ENCODE data around the gene LRIG2. TPM values are rescaled to one million over a fixed set of nuclear protein-coding genes. Genes with fewer than 3 reads are reported as not detected.

Gene LRIG2
- total RNA-seq, 1 experiment from 2014 or later, result 13.5 TPM

GRCh38 chr1:113072141-113072756, 749 bp upstream of the LRIG2 start:
- H3K27ac ChIP-seq (ENCODE audit: low read depth, low read length), result peak overlapping the region; percentile 86

GRCh38 chr1:113073479-113073950, 517 bp downstream of the LRIG2 start:
- Histone ChIP-seq H3K27me3 (ENCODE audit: insufficient read depth, low read length) (no peaks in the 10 kb centered on the region), H2AFZ (ENCODE audit: low read depth, low read length, poor library complexity, severe bottlenecking) (peak overlapping the region; percentile 79), H4K20me1 (ENCODE audit: insufficient read depth) (no peaks in the 10 kb centered on the region), H3K27ac (ENCODE audit: low read depth, low read length) (peak overlapping the region; percentile 86), H3K4me2 (ENCODE audit: low read length) (peak overlapping the region; percentile 93), H3K9me3 (ENCODE audit: control insufficient read depth in 1 of 2, insufficient read depth in 1 of 2, low read depth in 1 of 2, low read length in 2 of 2) (no peaks in the 10 kb centered on the region), H3K4me3 (replicated peaks in 1 of 2; ENCODE audit: low read depth in 1 of 2, low read length in 2 of 2) (peak overlapping the region; percentile 86 to 95), H3K4me1 (ENCODE audit: control insufficient read depth in 1 of 2, insufficient read depth in 2 of 2, low read length in 2 of 2) (peaks cover 9 to 14% of the 10 kb centered on the region in 2 experiments), H3K9ac (ENCODE audit: low read length) (peak overlapping the region; percentile 74), H3K79me2 (ENCODE audit: insufficient read depth, low read length) (peaks cover 48% of the 10 kb centered on the region), H3K36me3 (ENCODE audit: control insufficient read depth in 1 of 2, insufficient read depth in 2 of 2, low read length in 2 of 2) (peaks cover 0 to 4% of the 10 kb centered on the region in 2 experiments; a peak in 1 of 4 replicates), H3K9me2 (ENCODE audit: insufficient read depth) (no peaks in the 10 kb centered on the region)
- TF ChIP-seq CTCF (IDR thresholded peaks at IDR 0.05 in 2 of 3, conservative IDR thresholded peaks at IDR 0.05 in 1 of 3; ENCODE audit: borderline replicate concordance in 1 of 3, insufficient read depth in 1 of 3, low read depth in 2 of 3, low read length in 2 of 3) (peak in 2 of 3 experiments; percentile 52 to 59; a peak in 4 of 6 replicates), ZFX (IDR thresholded peaks at IDR 0.05) (0 out of 2 replicates have a peak, but pooled peaks have one; percentile 17), SRF (IDR thresholded peaks at IDR 0.05; ENCODE audit: low read depth) (no peak)
- DNase-seq (ENCODE audit: low read depth, low spot score) (no peak), ATAC-seq (peak; percentile 47)
- CTCF ChIA-PET, result interaction anchor here (1.0 to 2.5 kb wide), 28 partner anchors 9 to 832 kb away, joined by 3 to 47 read pairs (median 5); partner anchors contain the start of gene PPM1J
- TSS peak; percentile 72 for BruUV-seq (replicated peaks)
- RAD21 ChIA-PET (ENCODE audit: low non-redundant PET in 1 of 2, low total read pairs in 2 of 2, uncharacterized antibody in 2 of 2, unreplicated experiment in 2 of 2), result interaction anchor here (1.3 to 1.5 kb wide), 2 partner anchors 31 kb away, joined by 6 to 7 read pairs; no protein-coding TSS in a partner anchor
- POLR2A ChIA-PET, result interaction anchor here (1.3 to 1.6 kb wide), 3 partner anchors 31 to 358 kb away, joined by 3 to 6 read pairs (median 3); partner anchors contain the start of gene PPM1J
- intact Hi-C loops (cut with micrococcal nuclease), result loop anchor here (2.0 to 10.0 kb wide), 3 partner anchors 269 to 605 kb away; no protein-coding TSS in a partner anchor

More at GRCh38 chr1:113072141-113072756, 749 bp upstream of the LRIG2 start:
- RAD21 ChIA-PET (ENCODE audit: low non-redundant PET in 1 of 2, low total read pairs in 2 of 2, uncharacterized antibody in 2 of 2, unreplicated experiment in 2 of 2), result interaction anchor here (1.3 to 1.5 kb wide), 2 partner anchors 29 to 30 kb away, joined by 6 to 7 read pairs; no protein-coding TSS in a partner anchor
- H3K4me2 ChIP-seq (ENCODE audit: low read length), result peak overlapping the region; percentile 93
- H3K9me3 ChIP-seq (ENCODE audit: control insufficient read depth in 1 of 2, insufficient read depth in 1 of 2, low read depth in 1 of 2, low read length in 2 of 2), result no peaks in the 10 kb centered on the region
- peak overlapping the region; percentile 78 for H2AFZ ChIP-seq (ENCODE audit: low read depth, low read length, poor library complexity, severe bottlenecking)
- no peak for TF ChIP-seq POLR2A (IDR thresholded peaks at IDR 0.05; ENCODE audit: borderline replicate concordance, extremely low read depth, insufficient read depth, insufficient read length)
- 0 out of 2 replicates have a peak, but pooled peaks have one; percentile 8 for TF ChIP-seq MAX (IDR thresholded peaks at IDR 0.05)
- H3K9me2 ChIP-seq (ENCODE audit: insufficient read depth), result no peaks in the 10 kb centered on the region
- H3K79me2 ChIP-seq (ENCODE audit: insufficient read depth, low read length), result peaks cover 40% of the 10 kb centered on the region
- peaks cover 0 to under 1% of the 10 kb centered on the region in 2 experiments; a peak in 1 of 4 replicates for H3K36me3 ChIP-seq (ENCODE audit: control insufficient read depth in 1 of 2, insufficient read depth in 2 of 2, low read length in 2 of 2)
- CTCF ChIA-PET, result interaction anchor here (0.7 to 2.5 kb wide), 49 partner anchors 8 to 904 kb away, joined by 3 to 47 read pairs (median 4); partner anchors contain the start of genes PHTF1, PPM1J and SLC16A1
- H3K9ac ChIP-seq (ENCODE audit: low read length), result peak overlapping the region; percentile 74
- DNase-seq (ENCODE audit: low read depth, low spot score) (no peak), ATAC-seq (no peak)
- intact Hi-C loops (cut with micrococcal nuclease), result loop anchor here (2.0 to 10.0 kb wide), 3 partner anchors 267 to 607 kb away; no protein-coding TSS in a partner anchor
- POLR2A ChIA-PET, result interaction anchor here (0.7 to 1.6 kb wide), 7 partner anchors 8 to 357 kb away, joined by 3 to 6 read pairs (median 3); partner anchors contain the start of genes PPM1J and SLC16A1
- peak overlapping the region; percentile 86 to 95 for H3K4me3 ChIP-seq (replicated peaks in 1 of 2; ENCODE audit: low read depth in 1 of 2, low read length in 2 of 2)
- peaks cover 9 to 14% of the 10 kb centered on the region in 2 experiments for H3K4me1 ChIP-seq (ENCODE audit: control insufficient read depth in 1 of 2, insufficient read depth in 2 of 2, low read length in 2 of 2)
- H3K27me3 ChIP-seq (ENCODE audit: insufficient read depth, low read length), result no peaks in the 10 kb centered on the region
- no TSS peak for BruUV-seq (replicated peaks)
- no peaks in the 10 kb centered on the region for H4K20me1 ChIP-seq (ENCODE audit: insufficient read depth)
